GM23338 (cell line): Measurements from ENCODE around the gene FGD4. TPM values are rescaled to one million over a fixed set of nuclear protein-coding genes. Genes with fewer than 3 reads are reported as not detected.

ENCODE experiments used
- ATAC-seq: fragments of 200-7000 bp; cut with Tn5 transposase; 3 replicates; pipeline ENCODE4 v1.9.1; 2020
- DNase-seq: peaks from one replicate; pipeline ENCODE4 v3.0.0-alpha.2; 2015; ENCODE audit warnings: low spot score
- H2AFZ ChIP-seq: fragments of 200-600 bp; sonication (generic); 2 replicates; pipeline ENCODE4 v1.8.0; 2016; ENCODE audit warnings: antibody characterized with exemption, mild to moderate bottlenecking, moderate library complexity
- H3F3A ChIP-seq: fragments of 200-600 bp; sonication (generic); replicated peaks from 2 replicates; pipeline ENCODE4 v1.8.0; 2017; ENCODE audit warnings: antibody characterized with exemption, mixed run types, low read depth
- H3K27ac ChIP-seq: fragments of 200-600 bp; sonication (generic); 2 replicates; pipeline ENCODE4 v1.6.1; 2016; ENCODE audit warnings: low read depth
- H3K27me3 ChIP-seq: fragments of 200-600 bp; sonication (generic); 2 replicates; pipeline ENCODE4 v1.8.0; 2016; ENCODE audit warnings: mild to moderate bottlenecking, mixed run types, moderate library complexity; ENCODE audit not compliant: insufficient read depth
- H3K36me3 ChIP-seq: fragments of 200-600 bp; sonication (generic); 2 replicates; pipeline ENCODE4 v1.8.0; 2016; ENCODE audit warnings: mild to moderate bottlenecking; ENCODE audit not compliant: insufficient read depth
- H3K4me1 ChIP-seq: fragments of 200-600 bp; sonication (generic); 2 replicates; pipeline ENCODE4 v1.8.0; 2016; ENCODE audit warnings: mild to moderate bottlenecking, moderate library complexity; ENCODE audit not compliant: insufficient read depth
- H3K4me2 ChIP-seq: fragments of 200-600 bp; sonication (generic); 2 replicates; pipeline ENCODE4 v1.7.1; 2017; ENCODE audit warnings: mixed run types
- H3K4me3 ChIP-seq: fragments of 200-600 bp; sonication (generic); 2 replicates; pipeline ENCODE4 v1.6.1; 2016; ENCODE audit warnings: mixed run types
- H3K79me2 ChIP-seq: fragments of 200-600 bp; sonication (generic); replicated peaks from 2 replicates; pipeline ENCODE4 v1.8.0; 2017; ENCODE audit warnings: mild to moderate bottlenecking; ENCODE audit not compliant: insufficient read depth
- H3K9me2 ChIP-seq: fragments of 200-600 bp; sonication (generic); 2 replicates; pipeline ENCODE4 v1.8.0; 2017; ENCODE audit not compliant: insufficient read depth
- H4K20me1 ChIP-seq: fragments of 200-600 bp; sonication (generic); replicated peaks from 2 replicates; pipeline ENCODE4 v1.8.0; 2017; ENCODE audit warnings: mild to moderate bottlenecking; ENCODE audit not compliant: insufficient read depth
- H3K27ac Mint-ChIP-seq: 2 replicates; pipeline ENCODE4 v1.8.0; 2020; ENCODE audit warnings: inconsistent platforms, mild to moderate bottlenecking, moderate library complexity, mixed read lengths
- H3K27me3 Mint-ChIP-seq: 3 replicates; pipeline ENCODE4 v1.8.0; 2022; ENCODE audit warnings: low read depth, mild to moderate bottlenecking, moderate library complexity, mixed read lengths, inconsistent platforms; ENCODE audit not compliant: insufficient read depth, poor library complexity
- H3K36me3 Mint-ChIP-seq: 3 replicates; pipeline ENCODE4 v1.8.0; 2021; ENCODE audit warnings: low read depth, mild to moderate bottlenecking, inconsistent platforms, moderate library complexity, mixed read lengths
- H3K4me1 Mint-ChIP-seq: 3 replicates; pipeline ENCODE4 v1.8.0; 2020; ENCODE audit warnings: mild to moderate bottlenecking, inconsistent platforms, mixed read lengths
- H3K4me3 Mint-ChIP-seq: 3 replicates; pipeline ENCODE4 v1.8.0; 2021; ENCODE audit warnings: moderate library complexity, mild to moderate bottlenecking, inconsistent platforms, mixed read lengths
- H3K9me3 Mint-ChIP-seq: 3 replicates; pipeline ENCODE4 v1.8.0; 2020; ENCODE audit warnings: moderate library complexity, mild to moderate bottlenecking, inconsistent platforms, mixed read lengths
- CREB1 ChIP-seq: fragments of 250-450 bp; sonication (Bioruptor Pico); IDR thresholded peaks from 2 replicates; pipeline ENCODE4 v1.5.0; 2020; ENCODE audit warnings: low read depth, mild to moderate bottlenecking, moderate library complexity
- CTCF ChIP-seq, 2 experiments: fragments of 200-600 bp in 1 of 2; sonication (generic) in 1 of 2; conservative IDR thresholded peaks; 2 replicates each; pipeline versions ENCODE4 v1.5.1 to v1.6.1; 2016 to 2017; ENCODE audit warnings: antibody characterized with exemption in 2 of 2, low read depth in 2 of 2, mild to moderate bottlenecking in 2 of 2, moderate library complexity in 1 of 2
- EZH2 ChIP-seq: fragments of 200-600 bp; sonication (generic); IDR thresholded peaks from one replicate; pipeline ENCODE4 v1.8.0; 2017; ENCODE audit warnings: antibody characterized with exemption, mild to moderate bottlenecking, low read depth; ENCODE audit not compliant: unreplicated experiment
- EZH2phosphoT487 ChIP-seq: fragments of 200-600 bp; sonication (generic); IDR thresholded peaks from one replicate; pipeline ENCODE4 v1.8.1; 2018; ENCODE audit warnings: antibody characterized with exemption; ENCODE audit not compliant: unreplicated experiment
- JUNB ChIP-seq: IDR thresholded peaks from one replicate; pipeline ENCODE4 v1.6.1; 2016; ENCODE audit warnings: antibody characterized with exemption; ENCODE audit not compliant: unreplicated experiment
- NANOG ChIP-seq: IDR thresholded peaks from 2 replicates; pipeline ENCODE4 v1.6.1; 2016; ENCODE audit warnings: antibody characterized with exemption, borderline replicate concordance
- POLR2AphosphoS5 ChIP-seq: IDR thresholded peaks from 2 replicates; pipeline ENCODE4 v1.6.1; 2016; ENCODE audit warnings: antibody characterized with exemption, low read depth
- STAT1 ChIP-seq: IDR thresholded peaks from one replicate; pipeline ENCODE4 v1.6.1; 2016; ENCODE audit warnings: antibody characterized with exemption; ENCODE audit not compliant: unreplicated experiment
- ZNF114 ChIP-seq: fragments of 250-450 bp; sonication (Bioruptor Pico); IDR thresholded peaks from 2 replicates; pipeline ENCODE4 v1.5.0; 2020; ENCODE audit warnings: mild to moderate bottlenecking, moderate library complexity
- ZNF331 ChIP-seq: fragments of 250-450 bp; sonication (Bioruptor Pico); IDR thresholded peaks from 2 replicates; pipeline ENCODE4 v1.5.0; 2020; ENCODE audit warnings: low read depth, mild to moderate bottlenecking, moderate library complexity
- ZNF462 ChIP-seq: fragments of 250-450 bp; sonication (Bioruptor Pico); IDR thresholded peaks from 2 replicates; pipeline ENCODE4 v1.5.0; 2020; ENCODE audit warnings: mild to moderate bottlenecking, moderate library complexity
- polyA plus RNA-seq: library from polyadenylated mRNA; unstranded; fragments of >200 nt; fragmentation: Nextera tagmentation; extraction: Ambion mirVana; gene quantifications from 2 replicates; pipeline ENCODE4 v1.2.1, GENCODE V29; 2016
- total RNA-seq: library from RNA; depleted of rRNA; stranded (reverse); fragments of >200 nt; shearing (Covaris generic); gene quantifications from 2 replicates; pipeline ENCODE4 v1.2.3, GENCODE V29; 2014
- TF ChIP-seq, protein P1 (sequence below): IDR thresholded peaks from 2 replicates; pipeline ENCODE4 v1.6.1; 2016; ENCODE audit warnings: antibody characterized with exemption
- TF ChIP-seq, protein P2 (sequence below): IDR thresholded peaks from one replicate; pipeline ENCODE4 v1.6.1; 2018; ENCODE audit warnings: antibody characterized with exemption; ENCODE audit not compliant: unreplicated experiment

Gene FGD4
- total and polyA plus RNA-seq, 2 experiments from 2014 or later = 24.3 to 54.3 TPM

DNA sequence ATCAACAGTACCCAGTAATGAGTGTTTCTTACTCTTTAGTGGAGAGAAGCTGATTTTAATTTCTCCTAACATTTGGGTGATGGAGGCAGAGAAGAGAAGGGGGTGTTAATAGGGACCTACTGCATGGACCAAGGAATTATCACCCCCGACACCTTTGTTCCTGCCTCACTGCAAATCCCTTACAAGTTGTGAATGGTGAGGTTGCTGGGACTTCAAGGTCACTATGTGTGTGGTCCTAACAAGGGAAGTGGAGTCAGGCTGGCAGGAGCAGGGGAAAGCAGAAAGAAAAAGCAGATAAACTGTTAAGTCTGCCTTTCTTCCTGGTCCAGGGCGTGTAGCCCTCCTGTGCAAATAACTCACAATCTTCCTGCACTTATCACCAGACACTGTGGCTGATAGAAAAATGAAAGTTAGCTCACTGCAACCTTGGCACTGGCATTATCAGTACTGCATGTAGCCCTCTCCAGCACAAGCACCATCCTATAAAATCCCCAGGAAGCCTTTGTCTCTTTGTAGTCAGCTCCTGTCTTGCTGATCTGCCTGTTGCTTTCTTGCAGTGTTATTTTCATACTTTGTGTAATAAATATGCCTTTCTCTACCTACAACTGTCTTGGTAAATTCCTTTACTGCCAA is 167.4 kb downstream of the FGD4 start:
- no peak overlapping the region for H2AFZ ChIP-seq
- Mint-ChIP-seq H3K27me3 (peaks cover 3% of the 10 kb centered on the region), H3K4me1 (peaks cover 53% of the 10 kb centered on the region), H3K9me3 (peaks cover 19% of the 10 kb centered on the region), H3K4me3 (no peak overlapping the region), H3K36me3 (peaks cover 42% of the 10 kb centered on the region), H3K27ac (0 out of 2 replicates have a peak overlapping the region, but pooled peaks have one; percentile 19)
- H3K4me3 ChIP-seq = 0 out of 2 replicates have a peak overlapping the region, but pooled peaks have one; percentile 6
- peak overlapping the region; percentile 56 for H3K4me2 ChIP-seq
- peaks cover 9% of the 10 kb centered on the region; the same call in 1 of the 2 replicates for H3K36me3 ChIP-seq
- DNase-seq = peak; percentile 53
- H3K27me3 ChIP-seq = no peaks in the 10 kb centered on the region
- peaks cover 73% of the 10 kb centered on the region for H3K79me2 ChIP-seq
- peaks cover 19% of the 10 kb centered on the region for H4K20me1 ChIP-seq
- peak overlapping the region; percentile 70 for H3K27ac ChIP-seq
- peaks cover 4% of the 10 kb centered on the region; the same call in 1 of the 2 replicates for H3F3A ChIP-seq
- ATAC-seq = peak; percentile 73
- peaks cover 60% of the 10 kb centered on the region for H3K4me1 ChIP-seq
- TF ChIP-seq ZNF462 (CRISPR knock-in tag) (no peak), CREB1 (CRISPR knock-in tag) (no peak), ZNF331 (CRISPR knock-in tag) (no peak), EZH2phosphoT487 (no peak), JUNB (no peak), POLR2AphosphoS5 (no peak), EZH2 (no peak), NANOG (no peak), CTCF (conservative IDR thresholded peaks at IDR 0.05; ENCODE audit: low read depth in 2 of 2) (no peak), STAT1 (no peak), ZNF114 (CRISPR knock-in tag) (no peak)
- TF ChIP-seq, protein P1, sequence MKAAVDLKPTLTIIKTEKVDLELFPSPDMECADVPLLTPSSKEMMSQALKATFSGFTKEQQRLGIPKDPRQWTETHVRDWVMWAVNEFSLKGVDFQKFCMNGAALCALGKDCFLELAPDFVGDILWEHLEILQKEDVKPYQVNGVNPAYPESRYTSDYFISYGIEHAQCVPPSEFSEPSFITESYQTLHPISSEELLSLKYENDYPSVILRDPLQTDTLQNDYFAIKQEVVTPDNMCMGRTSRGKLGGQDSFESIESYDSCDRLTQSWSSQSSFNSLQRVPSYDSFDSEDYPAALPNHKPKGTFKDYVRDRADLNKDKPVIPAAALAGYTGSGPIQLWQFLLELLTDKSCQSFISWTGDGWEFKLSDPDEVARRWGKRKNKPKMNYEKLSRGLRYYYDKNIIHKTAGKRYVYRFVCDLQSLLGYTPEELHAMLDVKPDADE = no peak
- TF ChIP-seq, protein P2, sequence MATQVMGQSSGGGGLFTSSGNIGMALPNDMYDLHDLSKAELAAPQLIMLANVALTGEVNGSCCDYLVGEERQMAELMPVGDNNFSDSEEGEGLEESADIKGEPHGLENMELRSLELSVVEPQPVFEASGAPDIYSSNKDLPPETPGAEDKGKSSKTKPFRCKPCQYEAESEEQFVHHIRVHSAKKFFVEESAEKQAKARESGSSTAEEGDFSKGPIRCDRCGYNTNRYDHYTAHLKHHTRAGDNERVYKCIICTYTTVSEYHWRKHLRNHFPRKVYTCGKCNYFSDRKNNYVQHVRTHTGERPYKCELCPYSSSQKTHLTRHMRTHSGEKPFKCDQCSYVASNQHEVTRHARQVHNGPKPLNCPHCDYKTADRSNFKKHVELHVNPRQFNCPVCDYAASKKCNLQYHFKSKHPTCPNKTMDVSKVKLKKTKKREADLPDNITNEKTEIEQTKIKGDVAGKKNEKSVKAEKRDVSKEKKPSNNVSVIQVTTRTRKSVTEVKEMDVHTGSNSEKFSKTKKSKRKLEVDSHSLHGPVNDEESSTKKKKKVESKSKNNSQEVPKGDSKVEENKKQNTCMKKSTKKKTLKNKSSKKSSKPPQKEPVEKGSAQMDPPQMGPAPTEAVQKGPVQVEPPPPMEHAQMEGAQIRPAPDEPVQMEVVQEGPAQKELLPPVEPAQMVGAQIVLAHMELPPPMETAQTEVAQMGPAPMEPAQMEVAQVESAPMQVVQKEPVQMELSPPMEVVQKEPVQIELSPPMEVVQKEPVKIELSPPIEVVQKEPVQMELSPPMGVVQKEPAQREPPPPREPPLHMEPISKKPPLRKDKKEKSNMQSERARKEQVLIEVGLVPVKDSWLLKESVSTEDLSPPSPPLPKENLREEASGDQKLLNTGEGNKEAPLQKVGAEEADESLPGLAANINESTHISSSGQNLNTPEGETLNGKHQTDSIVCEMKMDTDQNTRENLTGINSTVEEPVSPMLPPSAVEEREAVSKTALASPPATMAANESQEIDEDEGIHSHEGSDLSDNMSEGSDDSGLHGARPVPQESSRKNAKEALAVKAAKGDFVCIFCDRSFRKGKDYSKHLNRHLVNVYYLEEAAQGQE = no peak
- H3K9me2 ChIP-seq = no peaks in the 10 kb centered on the region
